ENCODE data around the gene C1orf115. TPM values are rescaled to one million over a fixed set of nuclear protein-coding genes. Genes with fewer than 3 reads are reported as not detected.
A peak's percentile ranks its signal among the peaks of the same experiment; 100 is the strongest.

C1orf115 gene
- total and polyA plus RNA-seq, 9 of the 15 experiments (the other 6 are each of a cell fraction or from before 2014, with no cell fraction given), result not detected

GRCh38 chr1:220699044-220699443, 8.9 kb downstream of the C1orf115 start:
- peaks cover 4 to 46% of the 10 kb centered on the region in 2 experiments; a peak in 3 of 5 replicates for H3K27me3 ChIP-seq (ENCODE audit: control insufficient read depth in 2 of 2, insufficient read depth in 2 of 2, low read length in 2 of 2)
- intact Hi-C loops (cut with micrococcal nuclease) (no loop called here), in situ Hi-C loops (cut with MboI) (no loop called here)
- no peaks in the 10 kb centered on the region for H3K79me2 ChIP-seq (ENCODE audit: control insufficient read depth, insufficient read depth, low read length)
- H4K20me1 ChIP-seq (replicated peaks; ENCODE audit: control insufficient read depth, insufficient read depth, low read length), result no peaks in the 10 kb centered on the region
- ATAC-seq, result no peak
- DNase-seq (ENCODE audit: extremely low read depth in 1 of 4, low spot score in 3 of 4), result peak in 1 of 4 experiments; percentile 6
- H3K27ac ChIP-seq (ENCODE audit: extremely low read depth, low read depth, low read length), result no peak overlapping the region
- no peak overlapping the region for H3K4me2 ChIP-seq (ENCODE audit: insufficient read depth, low read length)
- ChIA-PET POLR2A (interaction anchor here (0.7 to 0.9 kb wide), 2 partner anchors 63 to 343 kb away, joined by 3 to 4 read pairs; no protein-coding TSS in a partner anchor), CTCF (ENCODE audit: low intra/inter-chr PET ratio) (no interaction called here)
- H3K9me1 ChIP-seq (ENCODE audit: control insufficient read depth, insufficient read depth, low read length), result no peaks in the 10 kb centered on the region
- TF ChIP-seq HDAC3 (IDR thresholded peaks at IDR 0.05; ENCODE audit: borderline replicate concordance, partially characterized antibody), result no peak
- TF ChIP-seq ZNF253 (CRISPR knock-in tag; conservative IDR thresholded peaks at IDR 0.05), result no peak
- TF ChIP-seq CBX8 (IDR thresholded peaks at IDR 0.05; ENCODE audit: borderline replicate concordance, extremely low read depth, low read depth, low read length, poor library complexity, severe bottlenecking), result no peak
- no peak for TF ChIP-seq PURB (CRISPR knock-in tag; IDR thresholded peaks at IDR 0.05; ENCODE audit: low read depth)
- TF ChIP-seq CTCF (IDR thresholded peaks at IDR 0.05 in 2 of 3, conservative IDR thresholded peaks at IDR 0.05 in 1 of 3; ENCODE audit: insufficient read depth in 2 of 3, low read depth in 1 of 3, low read length in 3 of 3), result no peak
- no peak for TF ChIP-seq SNRNP70 (optimal IDR thresholded peaks at IDR 0.05; ENCODE audit: low read depth, low read length)
- TF ChIP-seq TAF9B (IDR thresholded peaks at IDR 0.05; ENCODE audit: partially characterized antibody), result no peak
- TF ChIP-seq HOXB6 (CRISPR knock-in tag; IDR thresholded peaks at IDR 0.05; ENCODE audit: borderline replicate concordance), result no peak
- no peak for TF ChIP-seq ZBTB9 (CRISPR knock-in tag; IDR thresholded peaks at IDR 0.05)
- TF ChIP-seq STAT6 (CRISPR knock-in tag; IDR thresholded peaks at IDR 0.05), result no peak
- TF ChIP-seq SREBF2 (CRISPR knock-in tag; IDR thresholded peaks at IDR 0.05), result no peak
- no peak for TF ChIP-seq HNRNPK (IDR thresholded peaks at IDR 0.05; ENCODE audit: low read depth, low read length, poor library complexity, severe bottlenecking)
- TF ChIP-seq ZBTB12 (CRISPR knock-in tag; IDR thresholded peaks at IDR 0.05), result no peak
- no peak for TF ChIP-seq ZKSCAN3 (CRISPR knock-in tag; IDR thresholded peaks at IDR 0.05)
- no peaks in the 10 kb centered on the region for H3K4me1 ChIP-seq (replicated peaks in 1 of 2; ENCODE audit: control insufficient read depth in 2 of 2, insufficient read depth in 2 of 2, low read length in 2 of 2)
- no peaks in the 10 kb centered on the region for H3K9me3 ChIP-seq (replicated peaks; ENCODE audit: control insufficient read depth, insufficient read depth, low read depth, low read length)
- no peak overlapping the region for H3K4me3 ChIP-seq
- 0% methylated on average over 3 of the region's 3 CpGs for WGBS (ENCODE audit: insufficient coverage, low coverage, missing lambda C conversion rate)
- no peaks in the 10 kb centered on the region for H3K36me3 ChIP-seq (ENCODE audit: control insufficient read depth, insufficient read depth, low read length)
- no peak overlapping the region for H2AFZ ChIP-seq (ENCODE audit: low read depth, low read length)
- H3K9ac ChIP-seq (ENCODE audit: insufficient read depth in 1 of 2, low read depth in 2 of 2, low read length in 2 of 2), result no peak overlapping the region
- FAIRE-seq, result no peak
- BruUV-seq (replicated peaks), result no TSS peak
